ENCODE measurements around the gene KAT7.

DNA sequence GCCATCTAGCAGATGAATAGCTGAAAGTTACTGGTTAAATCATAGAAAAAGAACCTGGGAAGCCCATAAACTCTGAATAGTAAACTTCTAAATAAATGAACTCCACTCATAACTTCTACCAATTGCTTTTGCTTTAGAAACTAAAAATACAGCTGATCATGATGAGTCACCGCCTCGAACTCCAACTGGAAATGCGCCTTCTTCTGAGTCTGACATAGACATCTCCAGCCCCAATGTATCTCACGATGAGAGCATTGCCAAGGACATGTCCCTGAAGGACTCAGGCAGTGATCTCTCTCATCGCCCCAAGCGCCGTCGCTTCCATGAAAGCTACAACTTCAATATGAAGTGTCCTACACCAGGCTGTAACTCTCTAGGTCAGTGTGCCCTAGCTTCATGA, 9.7 kb downstream of the KAT7 start:
- TF ChIP-seq, protein P1, sequence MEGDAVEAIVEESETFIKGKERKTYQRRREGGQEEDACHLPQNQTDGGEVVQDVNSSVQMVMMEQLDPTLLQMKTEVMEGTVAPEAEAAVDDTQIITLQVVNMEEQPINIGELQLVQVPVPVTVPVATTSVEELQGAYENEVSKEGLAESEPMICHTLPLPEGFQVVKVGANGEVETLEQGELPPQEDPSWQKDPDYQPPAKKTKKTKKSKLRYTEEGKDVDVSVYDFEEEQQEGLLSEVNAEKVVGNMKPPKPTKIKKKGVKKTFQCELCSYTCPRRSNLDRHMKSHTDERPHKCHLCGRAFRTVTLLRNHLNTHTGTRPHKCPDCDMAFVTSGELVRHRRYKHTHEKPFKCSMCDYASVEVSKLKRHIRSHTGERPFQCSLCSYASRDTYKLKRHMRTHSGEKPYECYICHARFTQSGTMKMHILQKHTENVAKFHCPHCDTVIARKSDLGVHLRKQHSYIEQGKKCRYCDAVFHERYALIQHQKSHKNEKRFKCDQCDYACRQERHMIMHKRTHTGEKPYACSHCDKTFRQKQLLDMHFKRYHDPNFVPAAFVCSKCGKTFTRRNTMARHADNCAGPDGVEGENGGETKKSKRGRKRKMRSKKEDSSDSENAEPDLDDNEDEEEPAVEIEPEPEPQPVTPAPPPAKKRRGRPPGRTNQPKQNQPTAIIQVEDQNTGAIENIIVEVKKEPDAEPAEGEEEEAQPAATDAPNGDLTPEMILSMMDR (IDR thresholded peaks at IDR 0.05; ENCODE audit: insufficient read depth, low read length): no peak
- TF ChIP-seq, protein P2, sequence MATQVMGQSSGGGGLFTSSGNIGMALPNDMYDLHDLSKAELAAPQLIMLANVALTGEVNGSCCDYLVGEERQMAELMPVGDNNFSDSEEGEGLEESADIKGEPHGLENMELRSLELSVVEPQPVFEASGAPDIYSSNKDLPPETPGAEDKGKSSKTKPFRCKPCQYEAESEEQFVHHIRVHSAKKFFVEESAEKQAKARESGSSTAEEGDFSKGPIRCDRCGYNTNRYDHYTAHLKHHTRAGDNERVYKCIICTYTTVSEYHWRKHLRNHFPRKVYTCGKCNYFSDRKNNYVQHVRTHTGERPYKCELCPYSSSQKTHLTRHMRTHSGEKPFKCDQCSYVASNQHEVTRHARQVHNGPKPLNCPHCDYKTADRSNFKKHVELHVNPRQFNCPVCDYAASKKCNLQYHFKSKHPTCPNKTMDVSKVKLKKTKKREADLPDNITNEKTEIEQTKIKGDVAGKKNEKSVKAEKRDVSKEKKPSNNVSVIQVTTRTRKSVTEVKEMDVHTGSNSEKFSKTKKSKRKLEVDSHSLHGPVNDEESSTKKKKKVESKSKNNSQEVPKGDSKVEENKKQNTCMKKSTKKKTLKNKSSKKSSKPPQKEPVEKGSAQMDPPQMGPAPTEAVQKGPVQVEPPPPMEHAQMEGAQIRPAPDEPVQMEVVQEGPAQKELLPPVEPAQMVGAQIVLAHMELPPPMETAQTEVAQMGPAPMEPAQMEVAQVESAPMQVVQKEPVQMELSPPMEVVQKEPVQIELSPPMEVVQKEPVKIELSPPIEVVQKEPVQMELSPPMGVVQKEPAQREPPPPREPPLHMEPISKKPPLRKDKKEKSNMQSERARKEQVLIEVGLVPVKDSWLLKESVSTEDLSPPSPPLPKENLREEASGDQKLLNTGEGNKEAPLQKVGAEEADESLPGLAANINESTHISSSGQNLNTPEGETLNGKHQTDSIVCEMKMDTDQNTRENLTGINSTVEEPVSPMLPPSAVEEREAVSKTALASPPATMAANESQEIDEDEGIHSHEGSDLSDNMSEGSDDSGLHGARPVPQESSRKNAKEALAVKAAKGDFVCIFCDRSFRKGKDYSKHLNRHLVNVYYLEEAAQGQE (IDR thresholded peaks at IDR 0.05; ENCODE audit: insufficient replicate concordance, low read depth): no peak
- no peak for TF ChIP-seq POLR2AphosphoS5 (IDR thresholded peaks at IDR 0.05; ENCODE audit: low read depth)
